ENCODE measurements around the gene ALDH7A1. TPM values are rescaled to one million over a fixed set of nuclear protein-coding genes. Genes with fewer than 3 reads are reported as not detected.

ALDH7A1 gene
- total and polyA plus RNA-seq, 10 of the 15 experiments (the other 5 are each of a cell fraction or from before 2014, with no cell fraction given) = 0.18 to 1.0 (median 0.41) TPM; not detected in 1

DNA sequence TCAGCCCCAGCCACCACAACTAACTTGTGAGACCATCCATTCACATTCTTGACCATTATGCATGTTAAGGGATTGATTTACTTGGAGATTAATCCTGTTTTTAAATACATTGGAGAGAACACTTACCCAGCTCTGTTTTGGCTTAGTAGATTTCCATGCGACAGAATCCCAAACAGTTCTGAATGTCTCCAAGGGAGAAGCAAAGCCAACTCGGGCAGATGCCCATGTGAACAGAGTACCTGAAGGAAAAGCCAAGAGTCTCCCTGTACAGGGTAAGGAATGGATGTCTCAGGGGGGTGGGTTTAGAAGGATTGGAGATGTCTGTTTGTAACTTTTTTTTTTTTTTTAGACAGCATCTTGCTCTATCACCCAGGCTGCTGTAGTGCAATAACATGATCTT lies 110.8 kb downstream of the ALDH7A1 start:
- POLR2A ChIA-PET = no interaction called here
- FAIRE-seq = no peak
- Histone ChIP-seq H3K9me3 (replicated peaks; ENCODE audit: control insufficient read depth, insufficient read depth, low read length) (no peaks in the 10 kb centered on the region), H3K4me3 (no peak overlapping the region), H4K20me1 (ENCODE audit: control insufficient read depth, insufficient read depth) (no peaks in the 10 kb centered on the region), H3K27ac (ENCODE audit: control insufficient read depth, insufficient read depth) (no peak overlapping the region), H3K79me2 (ENCODE audit: control insufficient read depth, insufficient read depth, low read length) (no peaks in the 10 kb centered on the region), H3K9ac (ENCODE audit: control insufficient read depth, insufficient read depth, low read length) (no peak overlapping the region), H2AFZ (ENCODE audit: control insufficient read depth, low read depth, low read length) (no peak overlapping the region), H3K27me3 (replicated peaks in 1 of 2; ENCODE audit: control insufficient read depth in 2 of 2, insufficient read depth in 2 of 2, low read length in 1 of 2) (no peaks in the 10 kb centered on the region), H3K4me2 (ENCODE audit: control insufficient read depth, insufficient read depth) (no peak overlapping the region), H3K4me1 (ENCODE audit: control insufficient read depth, insufficient read depth, low read length) (no peaks in the 10 kb centered on the region), H3K36me3 (ENCODE audit: control insufficient read depth in 2 of 2, insufficient read depth in 2 of 2, low read length in 1 of 2) (peaks cover 0 to 10% of the 10 kb centered on the region in 2 experiments; a peak in 3 of 4 replicates)
- RAD21 ChIA-PET (ENCODE audit: unreplicated experiment) = no interaction called here
- WGBS (ENCODE audit: insufficient coverage, insufficient replicate concordance, low lambda C conversion rate, missing lambda C conversion rate) = 88% methylated on average over 2 of the region's 2 CpGs
- no TSS peak for BruUV-seq (replicated peaks)
- SMC1A ChIA-PET (ENCODE audit: uncharacterized antibody, unreplicated experiment) = no interaction called here
- CTCF ChIA-PET = interaction anchor here (0.5 kb wide), 1 partner anchor 10 kb away, joined by 3 read pairs; no protein-coding TSS in a partner anchor
- no peak for ATAC-seq
- intact Hi-C loops (cut with micrococcal nuclease; ENCODE audit: unreplicated experiment) = no loop called here
- TF ChIP-seq MEF2B (IDR thresholded peaks at IDR 0.05; ENCODE audit: partially characterized antibody, poor library complexity, severe bottlenecking) (no peak), HDAC2 (IDR thresholded peaks at IDR 0.05) (no peak), RB1 (IDR thresholded peaks at IDR 0.05; ENCODE audit: borderline replicate concordance) (no peak), HDGF (IDR thresholded peaks at IDR 0.05) (no peak), NFIC (IDR thresholded peaks at IDR 0.05; ENCODE audit: low read depth, low read length) (no peak)
- in situ Hi-C loops (cut with MboI) = no loop called here
- DNase-seq (ENCODE audit: low read depth, low spot score) = no peak

GRCh38 chr5:126483156-126483555 lies 111.9 kb downstream of the ALDH7A1 start:
- WGBS (ENCODE audit: insufficient coverage, insufficient replicate concordance, low lambda C conversion rate, missing lambda C conversion rate) = 66% methylated on average over 3 of the region's 3 CpGs
- BruUV-seq (replicated peaks) = no TSS peak
- peaks cover 0 to 6% of the 10 kb centered on the region in 2 experiments; a peak in 3 of 4 replicates for H3K36me3 ChIP-seq (ENCODE audit: control insufficient read depth in 2 of 2, insufficient read depth in 2 of 2, low read length in 1 of 2)

More at GRCh38 chr5:126483156-126483555, 111.9 kb downstream of the ALDH7A1 start:
- RAD21 ChIA-PET (ENCODE audit: unreplicated experiment) = no interaction called here
- intact Hi-C loops (cut with micrococcal nuclease; ENCODE audit: unreplicated experiment) = no loop called here
- Histone ChIP-seq H3K9ac (ENCODE audit: control insufficient read depth, insufficient read depth, low read length) (no peak overlapping the region), H3K4me2 (ENCODE audit: control insufficient read depth, insufficient read depth) (no peak overlapping the region), H3K4me3 (no peak overlapping the region), H3K27ac (ENCODE audit: control insufficient read depth, insufficient read depth) (no peak overlapping the region), H3K9me3 (replicated peaks; ENCODE audit: control insufficient read depth, insufficient read depth, low read length) (no peaks in the 10 kb centered on the region), H3K27me3 (replicated peaks in 1 of 2; ENCODE audit: control insufficient read depth in 2 of 2, insufficient read depth in 2 of 2, low read length in 1 of 2) (no peaks in the 10 kb centered on the region), H2AFZ (ENCODE audit: control insufficient read depth, low read depth, low read length) (no peak overlapping the region), H3K4me1 (ENCODE audit: control insufficient read depth, insufficient read depth, low read length) (no peaks in the 10 kb centered on the region), H3K79me2 (ENCODE audit: control insufficient read depth, insufficient read depth, low read length) (no peaks in the 10 kb centered on the region), H4K20me1 (ENCODE audit: control insufficient read depth, insufficient read depth) (no peaks in the 10 kb centered on the region)
- CTCF ChIA-PET = interaction anchor here (1.3 kb wide), 1 partner anchor 17 kb away, joined by 6 read pairs; no protein-coding TSS in a partner anchor
- TF ChIP-seq, protein P1, sequence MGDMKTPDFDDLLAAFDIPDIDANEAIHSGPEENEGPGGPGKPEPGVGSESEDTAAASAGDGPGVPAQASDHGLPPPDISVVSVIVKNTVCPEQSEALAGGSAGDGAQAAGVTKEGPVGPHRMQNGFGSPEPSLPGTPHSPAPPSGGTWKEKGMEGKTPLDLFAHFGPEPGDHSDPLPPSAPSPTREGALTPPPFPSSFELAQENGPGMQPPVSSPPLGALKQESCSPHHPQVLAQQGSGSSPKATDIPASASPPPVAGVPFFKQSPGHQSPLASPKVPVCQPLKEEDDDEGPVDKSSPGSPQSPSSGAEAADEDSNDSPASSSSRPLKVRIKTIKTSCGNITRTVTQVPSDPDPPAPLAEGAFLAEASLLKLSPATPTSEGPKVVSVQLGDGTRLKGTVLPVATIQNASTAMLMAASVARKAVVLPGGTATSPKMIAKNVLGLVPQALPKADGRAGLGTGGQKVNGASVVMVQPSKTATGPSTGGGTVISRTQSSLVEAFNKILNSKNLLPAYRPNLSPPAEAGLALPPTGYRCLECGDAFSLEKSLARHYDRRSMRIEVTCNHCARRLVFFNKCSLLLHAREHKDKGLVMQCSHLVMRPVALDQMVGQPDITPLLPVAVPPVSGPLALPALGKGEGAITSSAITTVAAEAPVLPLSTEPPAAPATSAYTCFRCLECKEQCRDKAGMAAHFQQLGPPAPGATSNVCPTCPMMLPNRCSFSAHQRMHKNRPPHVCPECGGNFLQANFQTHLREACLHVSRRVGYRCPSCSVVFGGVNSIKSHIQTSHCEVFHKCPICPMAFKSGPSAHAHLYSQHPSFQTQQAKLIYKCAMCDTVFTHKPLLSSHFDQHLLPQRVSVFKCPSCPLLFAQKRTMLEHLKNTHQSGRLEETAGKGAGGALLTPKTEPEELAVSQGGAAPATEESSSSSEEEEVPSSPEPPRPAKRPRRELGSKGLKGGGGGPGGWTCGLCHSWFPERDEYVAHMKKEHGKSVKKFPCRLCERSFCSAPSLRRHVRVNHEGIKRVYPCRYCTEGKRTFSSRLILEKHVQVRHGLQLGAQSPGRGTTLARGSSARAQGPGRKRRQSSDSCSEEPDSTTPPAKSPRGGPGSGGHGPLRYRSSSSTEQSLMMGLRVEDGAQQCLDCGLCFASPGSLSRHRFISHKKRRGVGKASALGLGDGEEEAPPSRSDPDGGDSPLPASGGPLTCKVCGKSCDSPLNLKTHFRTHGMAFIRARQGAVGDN (IDR thresholded peaks at IDR 0.05) = no peak
- TF ChIP-seq LARP7 (IDR thresholded peaks at IDR 0.05) = no peak
- TF ChIP-seq CEBPB (IDR thresholded peaks at IDR 0.05; ENCODE audit: borderline replicate concordance in 1 of 2, low read depth in 2 of 2, low read length in 2 of 2) = no peak
- no peak for TF ChIP-seq SIX5 (IDR thresholded peaks at IDR 0.05; ENCODE audit: low read depth, low read length, severe bottlenecking)
- TF ChIP-seq FOXK2 (IDR thresholded peaks at IDR 0.05) = no peak
- TF ChIP-seq RAD21 (IDR thresholded peaks at IDR 0.05; ENCODE audit: insufficient read depth, low read depth, low read length) = no peak
- TF ChIP-seq NR2C2 (IDR thresholded peaks at IDR 0.05; ENCODE audit: borderline replicate concordance, control insufficient read depth, insufficient read length, low read depth) = no peak
- TF ChIP-seq, protein P2, sequence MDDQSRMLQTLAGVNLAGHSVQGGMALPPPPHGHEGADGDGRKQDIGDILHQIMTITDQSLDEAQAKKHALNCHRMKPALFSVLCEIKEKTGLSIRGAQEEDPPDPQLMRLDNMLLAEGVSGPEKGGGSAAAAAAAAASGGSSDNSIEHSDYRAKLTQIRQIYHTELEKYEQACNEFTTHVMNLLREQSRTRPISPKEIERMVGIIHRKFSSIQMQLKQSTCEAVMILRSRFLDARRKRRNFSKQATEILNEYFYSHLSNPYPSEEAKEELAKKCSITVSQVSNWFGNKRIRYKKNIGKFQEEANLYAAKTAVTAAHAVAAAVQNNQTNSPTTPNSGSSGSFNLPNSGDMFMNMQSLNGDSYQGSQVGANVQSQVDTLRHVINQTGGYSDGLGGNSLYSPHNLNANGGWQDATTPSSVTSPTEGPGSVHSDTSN (IDR thresholded peaks at IDR 0.05; ENCODE audit: insufficient replicate concordance, low read depth, low read length) = no peak
- no peak for DNase-seq (ENCODE audit: low read depth, low spot score)
- ATAC-seq = no peak
- in situ Hi-C loops (cut with MboI) = no loop called here
- SMC1A ChIA-PET (ENCODE audit: uncharacterized antibody, unreplicated experiment) = interaction anchor here (0.6 to 1.0 kb wide), 4 partner anchors 8 to 231 kb away, joined by 3 read pairs; no protein-coding TSS in a partner anchor
- FAIRE-seq = no peak
- POLR2A ChIA-PET = no interaction called here
